Measurements from ENCODE around the gene SORBS2.

DNA sequence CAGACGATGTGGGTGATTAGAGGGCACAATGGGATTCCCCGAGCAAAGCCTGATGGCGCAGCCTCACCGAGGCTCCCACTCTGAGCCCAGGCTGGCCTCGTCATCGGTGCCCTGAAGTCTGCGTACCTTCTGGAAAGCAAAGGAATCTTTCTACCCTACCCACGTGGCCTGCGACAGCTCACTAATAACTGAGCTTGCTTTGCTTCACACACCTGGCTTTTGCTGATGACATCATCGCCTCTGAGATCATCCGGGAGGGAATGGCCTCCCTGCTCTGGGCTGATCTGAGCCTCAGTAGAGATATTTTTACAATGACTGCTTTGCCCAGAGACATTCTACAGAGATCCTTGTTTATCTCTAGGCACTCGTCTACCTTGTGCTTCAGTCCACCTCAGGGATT is 231.3 kb downstream of the SORBS2 start:
- TF ChIP-seq POLR2A (IDR thresholded peaks at IDR 0.05): no peak
- TF ChIP-seq, protein P1, sequence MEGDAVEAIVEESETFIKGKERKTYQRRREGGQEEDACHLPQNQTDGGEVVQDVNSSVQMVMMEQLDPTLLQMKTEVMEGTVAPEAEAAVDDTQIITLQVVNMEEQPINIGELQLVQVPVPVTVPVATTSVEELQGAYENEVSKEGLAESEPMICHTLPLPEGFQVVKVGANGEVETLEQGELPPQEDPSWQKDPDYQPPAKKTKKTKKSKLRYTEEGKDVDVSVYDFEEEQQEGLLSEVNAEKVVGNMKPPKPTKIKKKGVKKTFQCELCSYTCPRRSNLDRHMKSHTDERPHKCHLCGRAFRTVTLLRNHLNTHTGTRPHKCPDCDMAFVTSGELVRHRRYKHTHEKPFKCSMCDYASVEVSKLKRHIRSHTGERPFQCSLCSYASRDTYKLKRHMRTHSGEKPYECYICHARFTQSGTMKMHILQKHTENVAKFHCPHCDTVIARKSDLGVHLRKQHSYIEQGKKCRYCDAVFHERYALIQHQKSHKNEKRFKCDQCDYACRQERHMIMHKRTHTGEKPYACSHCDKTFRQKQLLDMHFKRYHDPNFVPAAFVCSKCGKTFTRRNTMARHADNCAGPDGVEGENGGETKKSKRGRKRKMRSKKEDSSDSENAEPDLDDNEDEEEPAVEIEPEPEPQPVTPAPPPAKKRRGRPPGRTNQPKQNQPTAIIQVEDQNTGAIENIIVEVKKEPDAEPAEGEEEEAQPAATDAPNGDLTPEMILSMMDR (IDR thresholded peaks at IDR 0.05): no peak

All from uterus (tissue), 2 donors.